ENCODE results near the gene GBX2. TPM values are rescaled to one million over a fixed set of nuclear protein-coding genes. Genes with fewer than 3 reads are reported as not detected.
A peak's percentile ranks its signal among the peaks of the same experiment; 100 is the strongest.

The GBX2 gene
- total and polyA plus RNA-seq, 9 of the 15 experiments (the other 6 are each of a cell fraction or from before 2014, with no cell fraction given) = 0.03 to 0.53 (median 0.27) TPM; not detected in 1

- TF ChIP-seq, protein P1, sequence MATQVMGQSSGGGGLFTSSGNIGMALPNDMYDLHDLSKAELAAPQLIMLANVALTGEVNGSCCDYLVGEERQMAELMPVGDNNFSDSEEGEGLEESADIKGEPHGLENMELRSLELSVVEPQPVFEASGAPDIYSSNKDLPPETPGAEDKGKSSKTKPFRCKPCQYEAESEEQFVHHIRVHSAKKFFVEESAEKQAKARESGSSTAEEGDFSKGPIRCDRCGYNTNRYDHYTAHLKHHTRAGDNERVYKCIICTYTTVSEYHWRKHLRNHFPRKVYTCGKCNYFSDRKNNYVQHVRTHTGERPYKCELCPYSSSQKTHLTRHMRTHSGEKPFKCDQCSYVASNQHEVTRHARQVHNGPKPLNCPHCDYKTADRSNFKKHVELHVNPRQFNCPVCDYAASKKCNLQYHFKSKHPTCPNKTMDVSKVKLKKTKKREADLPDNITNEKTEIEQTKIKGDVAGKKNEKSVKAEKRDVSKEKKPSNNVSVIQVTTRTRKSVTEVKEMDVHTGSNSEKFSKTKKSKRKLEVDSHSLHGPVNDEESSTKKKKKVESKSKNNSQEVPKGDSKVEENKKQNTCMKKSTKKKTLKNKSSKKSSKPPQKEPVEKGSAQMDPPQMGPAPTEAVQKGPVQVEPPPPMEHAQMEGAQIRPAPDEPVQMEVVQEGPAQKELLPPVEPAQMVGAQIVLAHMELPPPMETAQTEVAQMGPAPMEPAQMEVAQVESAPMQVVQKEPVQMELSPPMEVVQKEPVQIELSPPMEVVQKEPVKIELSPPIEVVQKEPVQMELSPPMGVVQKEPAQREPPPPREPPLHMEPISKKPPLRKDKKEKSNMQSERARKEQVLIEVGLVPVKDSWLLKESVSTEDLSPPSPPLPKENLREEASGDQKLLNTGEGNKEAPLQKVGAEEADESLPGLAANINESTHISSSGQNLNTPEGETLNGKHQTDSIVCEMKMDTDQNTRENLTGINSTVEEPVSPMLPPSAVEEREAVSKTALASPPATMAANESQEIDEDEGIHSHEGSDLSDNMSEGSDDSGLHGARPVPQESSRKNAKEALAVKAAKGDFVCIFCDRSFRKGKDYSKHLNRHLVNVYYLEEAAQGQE (IDR thresholded peaks at IDR 0.05; ENCODE audit: borderline replicate concordance) = peak; percentile 29; the same call in 1 of the 2 replicates
- TF ChIP-seq, protein P1 (CRISPR knock-in tag; IDR thresholded peaks at IDR 0.05; ENCODE audit: low read depth) = no peak
- TF ChIP-seq RBFOX2 (IDR thresholded peaks at IDR 0.05; ENCODE audit: low read depth, low read length) = 0 out of 2 replicates have a peak, but pooled peaks have one; percentile 28
- TF ChIP-seq, protein P2, sequence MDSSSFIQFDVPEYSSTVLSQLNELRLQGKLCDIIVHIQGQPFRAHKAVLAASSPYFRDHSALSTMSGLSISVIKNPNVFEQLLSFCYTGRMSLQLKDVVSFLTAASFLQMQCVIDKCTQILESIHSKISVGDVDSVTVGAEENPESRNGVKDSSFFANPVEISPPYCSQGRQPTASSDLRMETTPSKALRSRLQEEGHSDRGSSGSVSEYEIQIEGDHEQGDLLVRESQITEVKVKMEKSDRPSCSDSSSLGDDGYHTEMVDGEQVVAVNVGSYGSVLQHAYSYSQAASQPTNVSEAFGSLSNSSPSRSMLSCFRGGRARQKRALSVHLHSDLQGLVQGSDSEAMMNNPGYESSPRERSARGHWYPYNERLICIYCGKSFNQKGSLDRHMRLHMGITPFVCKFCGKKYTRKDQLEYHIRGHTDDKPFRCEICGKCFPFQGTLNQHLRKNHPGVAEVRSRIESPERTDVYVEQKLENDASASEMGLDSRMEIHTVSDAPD (CRISPR knock-in tag; IDR thresholded peaks at IDR 0.05) = no peak
- no peak for TF ChIP-seq CBFA2T2 (conservative IDR thresholded peaks at IDR 0.05)
Measured at GRCh38 chr2:236177967-236178889, 10.0 kb upstream of the GBX2 start (continued).

Data from K562 (cell line).